ENCODE results near the gene SLC27A5.

GRCh38 chr19:58509731-58510083 lies 2.1 kb downstream of the SLC27A5 start:
- no peak for TF ChIP-seq EZH2 (IDR thresholded peaks at IDR 0.05; ENCODE audit: borderline replicate concordance)
- TF ChIP-seq, protein P1, sequence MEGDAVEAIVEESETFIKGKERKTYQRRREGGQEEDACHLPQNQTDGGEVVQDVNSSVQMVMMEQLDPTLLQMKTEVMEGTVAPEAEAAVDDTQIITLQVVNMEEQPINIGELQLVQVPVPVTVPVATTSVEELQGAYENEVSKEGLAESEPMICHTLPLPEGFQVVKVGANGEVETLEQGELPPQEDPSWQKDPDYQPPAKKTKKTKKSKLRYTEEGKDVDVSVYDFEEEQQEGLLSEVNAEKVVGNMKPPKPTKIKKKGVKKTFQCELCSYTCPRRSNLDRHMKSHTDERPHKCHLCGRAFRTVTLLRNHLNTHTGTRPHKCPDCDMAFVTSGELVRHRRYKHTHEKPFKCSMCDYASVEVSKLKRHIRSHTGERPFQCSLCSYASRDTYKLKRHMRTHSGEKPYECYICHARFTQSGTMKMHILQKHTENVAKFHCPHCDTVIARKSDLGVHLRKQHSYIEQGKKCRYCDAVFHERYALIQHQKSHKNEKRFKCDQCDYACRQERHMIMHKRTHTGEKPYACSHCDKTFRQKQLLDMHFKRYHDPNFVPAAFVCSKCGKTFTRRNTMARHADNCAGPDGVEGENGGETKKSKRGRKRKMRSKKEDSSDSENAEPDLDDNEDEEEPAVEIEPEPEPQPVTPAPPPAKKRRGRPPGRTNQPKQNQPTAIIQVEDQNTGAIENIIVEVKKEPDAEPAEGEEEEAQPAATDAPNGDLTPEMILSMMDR (IDR thresholded peaks at IDR 0.05; ENCODE audit: poor library complexity): no peak

Data from hepatocyte (in vitro differentiated cells).